OCI-LY7 (cell line): ENCODE results near the gene KIR3DL3.
"Not testable (repeated sequence)": the region's sequence is repeated elsewhere in the genome, so short reads cannot be mapped to it uniquely, and the experiment has no call there.

Experiments
- EZH2phosphoT487 ChIP-seq: fragments of 200-600 bp; sonication (generic); IDR thresholded peaks from 2 replicates; pipeline ENCODE4 v1.6.1; 2018; ENCODE audit warnings: low read depth, borderline replicate concordance, mild to moderate bottlenecking, mixed run types, antibody characterized with exemption, low read length, moderate library complexity, mixed read lengths
- TF ChIP-seq, protein P1 (sequence below): fragments of 200-600 bp; sonication (generic); conservative IDR thresholded peaks from 2 replicates; pipeline ENCODE4 v1.5.1; 2014; ENCODE audit warnings: mild to moderate bottlenecking, antibody characterized with exemption, low read length, moderate library complexity, mixed read lengths

DNA sequence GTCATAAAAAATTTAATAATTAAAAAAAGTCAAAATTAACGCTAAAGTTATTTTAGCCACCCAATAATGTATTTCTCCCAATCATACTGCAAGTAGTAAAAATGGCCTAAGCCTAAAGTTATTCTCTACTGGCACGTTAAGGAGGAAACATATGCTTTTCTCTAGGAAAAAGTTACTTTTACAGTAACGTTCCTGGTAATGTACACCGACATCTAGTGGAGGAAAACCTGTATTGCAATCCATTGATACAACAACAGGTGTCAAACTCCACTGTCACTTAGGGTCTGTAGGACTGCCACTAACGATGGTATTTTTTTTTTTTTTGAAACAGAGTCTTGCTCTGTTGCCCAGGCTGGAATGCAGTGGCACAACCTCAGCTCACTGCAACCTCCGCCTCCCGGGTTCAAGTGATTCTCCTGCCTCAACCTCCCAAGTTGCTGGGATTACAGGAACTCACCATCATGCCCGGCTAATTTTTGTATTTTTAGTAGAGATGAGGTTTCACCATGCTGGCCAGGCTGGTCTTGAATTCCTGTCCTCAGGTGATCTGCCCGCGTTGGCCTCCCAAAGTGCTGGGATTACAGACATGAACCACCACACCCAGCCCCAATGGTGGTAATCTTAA, 47.9 kb upstream of the KIR3DL3 start:
- TF ChIP-seq, protein P1, sequence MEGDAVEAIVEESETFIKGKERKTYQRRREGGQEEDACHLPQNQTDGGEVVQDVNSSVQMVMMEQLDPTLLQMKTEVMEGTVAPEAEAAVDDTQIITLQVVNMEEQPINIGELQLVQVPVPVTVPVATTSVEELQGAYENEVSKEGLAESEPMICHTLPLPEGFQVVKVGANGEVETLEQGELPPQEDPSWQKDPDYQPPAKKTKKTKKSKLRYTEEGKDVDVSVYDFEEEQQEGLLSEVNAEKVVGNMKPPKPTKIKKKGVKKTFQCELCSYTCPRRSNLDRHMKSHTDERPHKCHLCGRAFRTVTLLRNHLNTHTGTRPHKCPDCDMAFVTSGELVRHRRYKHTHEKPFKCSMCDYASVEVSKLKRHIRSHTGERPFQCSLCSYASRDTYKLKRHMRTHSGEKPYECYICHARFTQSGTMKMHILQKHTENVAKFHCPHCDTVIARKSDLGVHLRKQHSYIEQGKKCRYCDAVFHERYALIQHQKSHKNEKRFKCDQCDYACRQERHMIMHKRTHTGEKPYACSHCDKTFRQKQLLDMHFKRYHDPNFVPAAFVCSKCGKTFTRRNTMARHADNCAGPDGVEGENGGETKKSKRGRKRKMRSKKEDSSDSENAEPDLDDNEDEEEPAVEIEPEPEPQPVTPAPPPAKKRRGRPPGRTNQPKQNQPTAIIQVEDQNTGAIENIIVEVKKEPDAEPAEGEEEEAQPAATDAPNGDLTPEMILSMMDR, result peak; percentile 88
- TF ChIP-seq EZH2phosphoT487, result not testable (repeated sequence)
